Activated CD4-positive, CD25-positive, alpha-beta regulatory T cell (primary cell): ENCODE measurements around the gene RBMS2.

Experiments
- DNase-seq, 4 experiments: peaks; one replicate each; lab custom pipeline; 2025; lab: John Stamatoyannopoulos, UW

RBMS2 gene

DNA sequence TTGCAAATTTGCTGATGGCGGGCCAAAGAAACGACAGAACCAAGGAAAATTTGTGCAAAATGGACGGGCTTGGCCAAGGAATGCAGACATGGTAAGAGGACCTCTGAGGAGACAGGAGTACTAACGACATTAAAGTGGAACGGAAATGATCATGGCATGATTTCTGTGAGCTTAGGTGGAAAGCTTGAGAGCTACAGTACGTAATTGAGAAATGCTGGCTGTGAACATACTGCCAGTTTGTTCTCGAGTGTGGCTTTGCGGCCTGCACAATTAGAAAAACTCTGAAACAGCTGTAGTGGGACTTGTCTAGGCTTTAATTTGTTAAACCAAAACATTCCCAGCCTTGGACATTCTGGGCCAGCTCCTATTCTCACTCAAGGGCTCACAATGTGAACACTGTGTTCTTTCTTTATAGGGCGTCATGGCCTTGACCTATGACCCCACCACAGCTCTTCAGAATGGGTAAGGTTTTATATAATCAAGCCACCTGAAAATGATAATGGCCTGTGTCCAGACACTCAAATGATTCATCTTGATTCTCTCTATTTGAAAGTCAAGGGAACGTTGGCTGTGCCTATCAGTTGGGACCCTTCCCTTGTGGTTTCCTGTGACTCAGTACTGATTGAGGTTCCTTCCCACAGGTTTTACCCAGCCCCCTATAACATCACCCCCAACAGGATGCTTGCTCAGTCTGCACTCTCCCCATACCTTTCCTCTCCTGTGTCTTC lies 60.0 kb downstream of the RBMS2 start:
- DNase-seq: no peak

DNA sequence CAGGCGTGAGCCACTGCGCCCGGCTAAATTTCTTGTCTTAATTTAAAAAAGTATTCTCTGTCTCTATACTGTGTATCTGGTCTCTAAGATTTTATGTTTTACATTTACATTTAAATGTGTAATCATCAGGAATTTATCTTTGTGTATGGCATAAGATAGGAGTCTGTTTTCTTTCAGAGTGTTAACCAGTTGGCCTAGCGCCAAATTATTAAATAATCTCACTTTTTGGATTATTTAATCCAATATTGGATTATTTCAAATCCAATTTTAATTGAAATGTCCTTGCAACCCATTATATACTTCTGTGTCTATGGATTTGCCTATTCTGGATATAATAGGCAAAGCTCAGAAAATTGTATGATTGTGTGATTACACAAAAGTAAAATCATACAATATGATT lies 63.5 kb downstream of the RBMS2 start:
- no peak for DNase-seq

DNA sequence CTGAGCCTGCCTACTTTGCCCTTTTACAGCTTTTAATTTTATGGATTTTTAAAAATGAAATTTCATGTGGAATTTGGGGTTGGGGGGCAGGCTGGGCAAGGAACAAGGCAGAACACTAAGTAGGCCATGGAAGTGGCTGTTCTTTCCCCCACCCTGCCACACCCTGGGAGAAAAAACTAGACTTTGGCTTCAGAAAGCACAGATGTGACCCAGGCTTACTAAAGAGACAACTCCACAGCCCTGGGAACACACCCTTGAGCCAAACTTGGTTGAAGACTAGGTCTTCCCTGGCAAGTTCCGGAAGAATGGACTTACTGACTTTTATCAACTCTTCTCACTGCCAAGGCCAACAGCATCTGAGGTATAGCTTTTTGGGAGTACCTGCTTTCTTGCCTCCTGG lies 68.2 kb downstream of the RBMS2 start:
- DNase-seq: no peak

DNA sequence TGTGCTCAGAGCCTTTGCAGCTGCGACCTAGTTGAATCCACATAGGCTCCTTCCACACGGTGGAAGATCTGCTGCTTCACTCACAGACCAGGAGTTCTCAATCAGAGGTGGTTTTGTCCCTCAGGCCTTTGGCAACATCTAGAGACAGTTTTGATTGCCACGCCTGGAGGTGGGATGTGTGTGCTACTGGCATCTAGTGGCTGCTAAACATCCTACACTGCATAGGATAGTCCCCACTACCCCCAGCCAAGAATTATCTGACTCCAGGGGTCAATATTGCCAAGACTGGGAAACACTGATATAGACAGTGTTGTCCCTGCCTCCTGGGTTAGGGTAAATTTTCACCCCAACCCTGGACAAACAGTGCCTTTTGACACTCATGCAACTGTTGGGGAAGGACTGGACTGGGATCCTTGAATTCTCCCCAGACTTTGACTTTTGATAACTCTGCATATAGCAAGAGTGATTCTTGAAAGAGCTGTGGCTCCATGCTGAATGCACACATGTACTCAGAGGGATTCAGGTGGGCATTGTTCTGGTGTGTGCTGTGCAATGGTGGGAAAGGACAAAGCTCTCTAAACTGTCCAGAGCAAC lies 68.7 kb downstream of the RBMS2 start:
- no peak for DNase-seq

DNA sequence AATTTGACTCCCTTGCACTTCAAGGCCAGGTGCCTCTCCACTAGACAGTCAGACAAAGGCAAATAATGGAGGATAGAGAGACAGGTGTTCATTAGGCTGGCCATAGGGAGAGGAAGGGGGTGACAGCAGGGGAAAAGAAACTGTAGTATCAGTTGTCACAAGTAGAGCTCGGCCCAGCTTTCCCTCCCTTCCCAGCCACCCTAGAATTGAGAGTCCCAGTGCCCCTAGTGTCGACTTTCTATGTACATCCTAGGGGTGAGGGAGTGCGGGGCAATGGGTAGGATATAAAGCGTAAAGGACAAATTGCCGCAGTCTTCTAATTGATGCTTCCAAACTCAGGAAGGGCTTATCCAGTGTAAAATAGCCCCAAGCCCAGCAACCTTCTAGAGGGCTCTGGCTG lies 69.5 kb downstream of the RBMS2 start:
- DNase-seq: no peak

DNA sequence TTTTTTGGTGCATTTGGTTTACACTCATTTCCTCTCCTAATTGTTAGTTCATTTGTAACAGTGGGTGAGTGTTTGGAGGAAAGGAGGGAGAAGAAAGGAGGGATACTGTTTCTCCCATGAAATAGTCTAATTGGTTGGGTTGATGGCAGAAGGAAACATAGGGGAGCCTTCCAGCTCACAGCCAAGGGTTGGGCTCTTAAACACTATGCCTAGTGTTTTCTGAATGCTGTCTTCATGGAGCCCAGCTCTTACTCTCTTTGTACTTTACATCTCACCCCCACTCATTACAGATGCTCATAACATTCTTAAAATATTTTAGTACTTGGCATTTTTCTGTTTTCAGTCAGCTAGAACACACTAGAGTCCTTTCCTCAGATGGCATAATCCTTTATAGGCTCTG lies 70.3 kb downstream of the RBMS2 start:
- DNase-seq: no peak

DNA sequence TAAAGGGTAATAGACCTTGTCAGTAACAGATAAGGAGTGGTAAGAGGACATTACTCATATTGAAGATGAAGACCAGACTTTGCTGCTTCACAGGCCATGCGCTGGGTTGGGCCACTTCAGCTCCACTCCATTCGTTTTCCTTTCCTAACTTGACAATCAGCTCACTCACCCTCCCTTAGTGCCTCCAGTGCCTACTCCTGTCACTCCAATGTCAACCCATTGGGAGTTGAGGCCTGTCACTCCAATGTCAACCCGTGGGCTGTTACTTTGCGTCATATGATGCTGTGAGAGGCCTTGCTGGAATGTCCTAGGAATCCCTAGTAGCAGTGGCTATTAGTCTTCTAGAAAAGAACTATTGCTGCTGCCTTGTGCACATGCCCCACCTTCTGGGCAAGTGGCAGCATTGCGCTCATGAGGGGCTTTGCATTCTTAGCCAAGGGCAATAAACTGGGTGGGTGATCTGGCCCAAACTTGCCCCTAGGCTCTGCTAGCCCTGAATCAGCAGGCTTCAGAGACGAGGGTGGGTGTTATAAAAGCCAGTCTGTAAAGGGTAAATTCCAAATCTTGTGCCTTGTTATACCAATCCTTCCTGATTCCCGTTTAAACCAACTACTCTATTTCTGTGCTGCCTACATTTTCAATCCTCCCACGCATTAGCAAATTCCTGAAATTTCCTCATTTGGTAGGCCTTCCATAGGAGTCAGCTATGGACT lies 72.4 kb downstream of the RBMS2 start:
- DNase-seq: peak; percentile 17 to 46 (median 36)

DNA sequence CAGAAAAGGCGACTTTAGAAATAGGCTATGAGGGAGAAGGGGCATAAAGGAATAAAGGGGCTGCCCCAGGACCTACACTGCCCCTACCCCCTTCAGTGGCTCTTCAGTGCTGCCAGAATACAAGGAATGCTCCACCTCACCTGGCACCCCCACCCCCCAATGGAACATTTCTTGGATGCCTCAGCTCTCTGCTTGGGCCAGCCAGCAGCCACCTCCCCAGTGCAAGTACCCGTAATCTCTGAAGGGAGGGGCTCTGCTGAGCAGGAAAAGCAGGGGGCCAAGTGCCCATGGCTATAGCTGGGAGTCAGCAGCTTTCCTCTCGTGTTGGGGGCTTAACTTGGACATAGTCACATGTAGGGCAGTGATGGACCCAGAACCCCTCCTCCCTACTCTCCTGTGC lies 75.2 kb downstream of the RBMS2 start:
- no peak for DNase-seq

DNA sequence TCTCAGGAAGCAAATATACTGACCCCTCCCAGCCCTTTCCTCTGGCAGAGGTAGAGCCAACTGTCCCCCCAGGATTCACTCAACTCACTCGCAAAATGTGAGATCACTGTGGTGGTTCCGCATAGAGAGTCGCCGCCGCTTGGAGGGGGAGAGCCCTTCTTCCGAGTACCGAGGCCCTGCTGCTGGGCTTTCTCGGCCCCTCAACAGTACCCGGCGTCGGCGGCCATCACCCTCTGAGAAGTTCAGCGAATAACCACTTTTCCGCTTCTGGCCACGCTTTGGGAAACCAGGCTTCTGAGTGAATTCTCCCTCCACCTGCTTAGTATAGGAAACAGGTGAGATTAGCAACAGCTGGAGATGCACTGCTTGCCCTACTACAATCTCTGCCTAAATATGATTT lies 77.4 kb downstream of the RBMS2 start:
- DNase-seq: no peak

DNA sequence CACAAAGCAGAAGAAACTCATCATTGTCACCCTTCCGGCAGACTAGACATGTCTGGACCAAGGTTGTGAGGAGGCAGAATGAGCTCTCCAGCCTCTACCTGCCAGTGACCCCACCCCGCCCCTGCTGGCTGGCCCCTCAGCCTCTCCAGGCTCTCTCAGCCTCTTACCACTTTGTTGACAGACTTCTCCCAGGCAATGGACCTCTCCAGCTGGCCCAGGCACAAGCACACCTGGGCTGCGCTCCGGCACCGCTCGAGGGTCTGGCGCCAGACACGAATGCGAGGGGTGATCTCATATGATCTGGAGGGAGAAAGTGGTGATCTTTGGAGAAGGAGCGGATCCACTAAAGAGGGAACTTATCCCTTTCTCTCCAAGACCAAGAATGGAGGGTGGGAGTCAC lies 78.2 kb downstream of the RBMS2 start:
- no peak for DNase-seq

DNA sequence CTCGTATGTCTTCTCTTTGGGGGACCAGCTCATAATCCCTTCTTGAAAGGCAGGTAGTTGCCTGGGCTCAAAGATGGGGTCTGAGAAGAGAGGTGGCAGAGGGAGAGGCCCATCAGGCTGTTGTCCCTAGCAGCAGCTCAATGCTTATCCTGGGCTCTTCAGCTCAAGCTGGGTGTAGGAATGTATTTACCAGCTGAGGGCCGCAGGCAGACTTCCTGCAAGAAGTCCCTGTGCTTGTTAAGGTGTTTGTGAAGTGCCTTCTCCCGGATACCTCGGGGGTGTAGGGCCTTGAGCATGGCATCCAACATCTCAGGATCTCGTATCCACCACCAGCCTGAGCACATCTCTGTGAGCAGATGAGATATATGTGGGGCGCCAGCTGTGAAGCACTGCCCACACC lies 79.1 kb downstream of the RBMS2 start:
- no peak for DNase-seq

DNA sequence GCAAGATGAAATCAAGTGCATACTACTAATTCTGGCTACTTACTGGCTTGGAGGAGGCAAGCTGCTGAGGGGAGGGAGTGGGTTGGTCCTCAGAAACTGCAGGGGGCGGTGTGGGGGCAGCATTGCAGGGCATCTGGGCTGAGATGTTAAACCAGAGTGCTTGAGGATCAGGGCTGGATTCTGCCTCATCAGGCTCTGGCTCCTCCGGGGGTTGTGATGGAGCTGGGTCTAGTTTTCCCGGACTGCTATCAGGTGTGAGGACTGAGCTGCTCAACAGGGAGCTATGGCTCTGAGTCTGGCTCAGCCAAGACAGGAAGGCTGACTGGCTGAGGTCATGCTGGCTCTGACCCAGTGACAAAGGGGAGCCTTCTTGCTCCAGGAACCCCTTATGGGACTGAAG lies 79.9 kb downstream of the RBMS2 start:
- DNase-seq: peak in 2 of 4 experiments; percentile 6 to 11

DNA sequence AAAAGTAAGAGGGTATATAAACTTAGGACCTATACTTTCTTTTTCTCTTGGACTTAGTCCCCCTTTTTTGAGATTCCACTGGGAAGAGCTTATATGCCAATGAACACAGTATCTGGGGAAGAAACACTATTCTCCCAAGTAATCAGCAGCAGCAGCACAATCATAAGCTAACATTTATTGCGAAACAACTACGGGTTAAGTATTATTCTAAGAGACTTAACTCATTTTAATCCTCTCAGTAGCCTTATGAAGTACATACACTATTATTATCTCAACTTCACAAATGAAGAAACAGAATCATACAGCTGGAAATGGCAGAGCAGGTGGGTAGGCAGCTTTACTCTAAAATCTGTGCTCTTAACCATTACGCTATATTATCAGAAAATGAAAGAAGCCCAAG lies 80.6 kb downstream of the RBMS2 start:
- no peak for DNase-seq

DNA sequence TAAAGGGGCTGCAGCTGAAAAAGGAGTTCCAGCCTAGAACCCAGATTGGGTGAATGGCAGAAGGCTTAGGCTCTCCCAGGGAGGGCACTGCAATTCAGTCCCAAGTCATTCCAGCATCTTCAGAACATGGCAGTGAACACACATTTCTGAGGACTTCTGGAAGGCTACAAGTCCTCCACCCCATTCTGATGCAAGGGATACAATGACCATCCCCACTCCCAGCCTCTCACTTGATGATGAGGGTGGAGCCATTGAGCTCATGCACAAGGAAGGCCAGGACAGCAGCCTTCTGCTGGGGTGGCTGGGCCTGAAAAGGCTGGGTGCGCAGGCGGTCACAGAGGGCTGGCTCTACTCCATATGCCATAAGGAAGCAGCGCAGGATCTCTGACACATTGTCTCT lies 82.7 kb downstream of the RBMS2 start:
- DNase-seq: no peak

DNA sequence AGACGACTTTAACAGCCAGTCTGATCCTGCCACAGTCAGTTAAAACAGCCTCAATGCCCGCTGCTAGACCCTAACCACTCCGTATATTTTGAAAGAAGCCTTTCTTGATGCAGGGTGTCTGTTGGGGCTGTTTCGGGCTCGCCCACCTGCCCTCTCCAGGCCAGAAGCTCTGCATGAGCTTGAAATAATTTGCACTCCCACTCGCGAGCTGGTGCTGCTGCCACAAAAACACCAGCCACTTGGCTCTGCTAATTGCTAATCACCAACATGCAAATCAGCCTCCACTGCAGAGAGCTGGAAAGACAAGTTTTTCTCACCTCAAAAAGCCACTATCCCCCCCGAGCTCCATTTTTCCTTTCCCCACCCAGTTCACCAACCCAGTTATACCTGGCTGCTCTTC lies 93.0 kb downstream of the RBMS2 start:
- DNase-seq: no peak

DNA sequence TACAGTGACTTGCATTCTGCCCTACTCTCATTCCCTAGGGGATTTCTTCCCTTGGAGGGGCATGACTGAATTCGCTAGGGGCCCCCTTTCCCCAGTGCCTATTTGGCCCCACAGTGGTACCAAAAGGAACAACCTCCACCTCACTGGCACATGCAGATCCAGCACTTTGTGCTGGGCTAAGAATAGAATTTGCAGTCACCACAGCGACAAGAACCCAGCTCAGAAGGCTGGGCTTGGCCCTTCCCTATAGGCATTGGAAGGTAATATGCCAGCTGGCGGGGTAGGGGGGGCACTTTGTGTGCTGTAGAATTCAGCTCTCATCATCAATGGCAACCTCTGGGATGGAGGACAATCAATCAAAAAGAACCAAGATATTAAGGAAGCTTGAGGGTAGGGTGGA lies 94.6 kb downstream of the RBMS2 start:
- DNase-seq: no peak

DNA sequence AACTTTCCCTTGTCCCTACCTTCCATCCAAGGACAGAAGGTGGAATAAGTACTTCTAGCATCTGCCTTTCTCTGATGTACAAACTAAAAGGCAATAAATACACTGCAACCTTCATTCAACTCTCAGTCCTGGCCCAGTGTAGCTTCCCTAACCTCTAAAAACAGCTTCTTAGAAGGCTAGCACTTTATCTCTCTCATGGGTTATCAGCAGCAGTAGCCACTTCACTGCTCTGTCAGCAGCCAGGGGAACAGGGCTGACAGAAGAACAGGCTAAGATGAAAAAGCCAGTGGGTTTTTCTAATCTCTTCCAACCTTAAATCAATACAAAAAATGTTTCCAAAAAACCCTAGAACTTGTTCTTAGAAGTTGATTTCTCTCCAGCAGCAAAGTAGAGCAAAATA lies 95.3 kb downstream of the RBMS2 start:
- DNase-seq: no peak

DNA sequence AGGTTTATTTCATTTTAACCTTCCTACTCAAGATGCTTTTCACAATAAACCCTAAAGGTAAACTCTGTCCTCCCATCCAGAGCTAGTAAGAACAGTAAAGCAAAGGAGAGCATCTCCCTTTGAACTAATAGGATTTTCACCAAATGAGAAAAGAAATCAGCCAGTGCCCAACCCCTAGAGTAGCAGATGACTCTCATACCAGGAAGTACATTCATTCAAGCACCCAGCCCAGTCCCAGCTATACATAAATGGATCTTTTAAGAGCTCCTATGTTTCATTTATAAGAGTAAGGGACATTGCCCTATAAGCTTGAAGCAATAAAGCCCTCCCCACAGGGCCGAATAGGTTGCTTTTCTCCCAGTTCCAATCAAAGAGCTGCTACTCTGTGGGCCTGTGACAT lies 100.9 kb downstream of the RBMS2 start:
- DNase-seq: no peak

DNA sequence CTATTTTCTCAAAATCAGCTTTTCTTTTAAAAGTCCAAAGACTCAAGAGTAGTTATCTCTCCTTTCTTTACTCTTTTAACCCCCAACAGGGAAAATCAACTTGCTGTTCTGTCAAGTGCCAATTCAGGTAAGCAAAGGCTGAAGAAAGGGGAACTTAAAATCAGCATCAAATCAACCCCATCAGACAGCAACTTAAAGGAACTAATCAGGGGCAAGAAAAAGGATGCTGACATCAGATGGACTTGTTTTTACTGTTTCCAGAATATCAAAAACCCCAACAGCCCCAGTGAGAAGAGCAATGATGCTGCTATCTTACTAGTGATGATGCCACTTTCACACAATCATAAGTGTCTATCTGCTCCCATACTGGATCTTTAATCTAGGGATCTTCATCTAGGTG lies 105.1 kb downstream of the RBMS2 start:
- DNase-seq: no peak

DNA sequence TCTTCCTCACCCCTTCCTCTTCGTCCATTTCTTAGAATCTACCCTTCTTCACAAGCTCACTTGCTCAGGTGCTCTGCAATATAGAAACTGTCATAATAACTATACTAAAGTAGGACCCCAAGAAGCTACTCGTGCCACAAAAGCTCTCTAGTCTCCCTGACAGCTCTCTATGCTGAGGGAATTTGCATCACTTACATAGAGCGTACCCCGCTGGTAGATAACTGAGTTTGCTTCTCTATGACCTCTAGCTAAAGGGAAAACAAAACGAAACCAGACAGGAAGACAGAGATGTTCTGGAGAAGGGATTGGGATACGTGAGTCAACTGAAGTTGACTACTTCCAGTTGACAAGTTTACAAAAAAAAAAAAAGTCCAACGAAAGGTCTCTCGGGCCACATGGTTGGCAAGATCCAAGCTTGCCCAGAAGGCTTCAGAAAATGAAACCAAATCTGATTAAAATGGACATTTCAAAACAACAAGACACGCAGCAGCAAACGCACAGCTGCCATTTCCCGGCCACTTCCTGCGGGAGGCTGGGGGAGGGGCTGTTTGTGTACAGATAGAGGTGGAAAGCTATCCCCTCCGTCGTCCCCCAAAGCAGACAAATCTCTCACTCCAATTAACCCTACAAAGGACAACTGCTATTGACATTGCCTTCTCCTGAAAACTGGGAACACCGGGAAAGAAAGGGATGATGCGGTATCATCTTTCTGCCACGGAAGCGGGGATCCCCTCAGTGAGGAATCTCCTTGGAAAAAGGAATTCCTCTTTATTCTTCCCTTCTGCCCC lies 107.2 kb downstream of the RBMS2 start:
- DNase-seq: peak in 3 of 4 experiments; percentile 11 to 53 (median 49)

DNA sequence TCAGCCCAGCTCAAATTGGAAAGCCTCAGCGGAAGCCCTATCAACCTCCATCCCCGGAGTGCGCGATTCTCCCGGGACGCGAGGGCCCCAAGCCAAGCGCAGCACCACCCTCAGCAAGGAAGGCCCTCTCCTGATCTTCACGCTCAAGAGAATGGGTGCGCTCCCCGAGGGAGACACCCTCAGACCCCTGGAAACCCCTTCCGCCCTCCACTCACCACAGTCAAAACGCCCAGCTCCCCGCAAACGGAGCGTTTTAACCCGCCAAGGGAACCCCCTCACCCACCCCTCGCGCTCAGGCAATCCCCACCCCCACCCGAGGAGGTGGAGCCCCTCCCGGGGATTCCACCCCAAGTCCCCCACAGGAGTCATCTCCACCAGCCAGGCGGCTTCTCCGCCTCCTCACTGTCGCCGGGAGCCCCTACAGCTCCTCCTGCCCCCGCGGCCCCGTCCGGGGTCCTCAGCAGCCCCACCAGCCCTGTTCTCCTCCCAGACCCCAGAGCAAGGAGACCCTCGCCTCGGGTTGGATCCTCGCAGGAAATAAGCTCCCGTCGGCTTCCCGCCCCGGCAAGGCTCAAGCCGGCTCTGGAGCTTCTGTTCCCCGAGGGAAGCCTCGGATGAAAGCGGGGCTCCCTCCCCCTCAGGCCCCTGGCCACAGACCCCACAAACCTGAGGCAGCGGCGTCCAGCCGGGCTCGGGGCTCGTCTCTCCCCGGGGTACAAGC lies 108.0 kb downstream of the RBMS2 start:
- peak in 3 of 4 experiments; percentile 12 to 25 (median 18) for DNase-seq

DNA sequence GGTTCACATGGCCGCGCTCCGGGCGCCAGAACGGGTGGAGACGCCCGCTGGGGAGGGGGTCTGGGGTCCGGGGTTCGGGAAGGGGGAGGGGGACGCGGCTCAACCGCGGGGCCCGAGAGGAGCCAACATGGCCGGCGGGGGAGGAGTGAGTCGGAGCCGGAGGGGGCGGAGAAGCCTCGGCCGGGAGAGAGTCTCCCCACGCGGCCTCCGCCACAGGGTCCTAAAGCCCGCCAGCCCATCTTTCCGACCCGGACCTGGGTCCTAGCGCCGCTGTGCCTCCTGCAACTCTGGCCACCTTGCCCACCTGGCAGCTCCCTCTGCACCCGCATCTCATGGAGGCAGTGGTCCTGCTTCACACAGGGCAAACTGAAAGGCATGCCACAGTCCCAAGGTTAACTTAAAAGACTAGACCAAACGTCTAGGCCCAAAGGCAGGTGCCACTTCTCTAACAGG lies 108.6 kb downstream of the RBMS2 start, which contains the start of gene BAZ2A:
TSS of gene BAZ2A (minus strand) at position 147 of the 453 bp plus-strand sequence. CDS start 12,796 bp downstream, outside the sequence.
- DNase-seq: peak; percentile 61 to 84 (median 73)
